Suprapubic skin (tissue), 4 donors: ENCODE measurements around the gene TFCP2L1. TPM values are rescaled to one million over a fixed set of nuclear protein-coding genes. Genes with fewer than 3 reads are reported as not detected.
"Not testable (repeated sequence)": the region's sequence is repeated elsewhere in the genome, so short reads cannot be mapped to it uniquely, and the experiment has no call there.

Experiments
- DNase-seq, 2 donors: peaks; one replicate each; pipeline ENCODE4 v3.0.0-alpha.2; 2019; ENCODE audit warnings: low spot score in 2 of 2
- H3K27ac ChIP-seq: fragments of 200-600 bp; sonication (generic); one replicate; pipeline ENCODE4 v1.5.1; 2019
- H3K27me3 ChIP-seq: fragments of 200-600 bp; sonication (generic); one replicate; pipeline ENCODE4 v1.5.1; 2019
- H3K36me3 ChIP-seq: fragments of 200-600 bp; sonication (generic); one replicate; pipeline ENCODE4 v1.5.1; 2019
- H3K4me1 ChIP-seq: fragments of 200-600 bp; sonication (generic); one replicate; pipeline ENCODE4 v1.5.1; 2019
- H3K4me3 ChIP-seq: fragments of 200-600 bp; sonication (generic); one replicate; pipeline ENCODE4 v1.5.1; 2019; ENCODE audit warnings: mild to moderate bottlenecking
- H3K9me3 ChIP-seq: fragments of 200-600 bp; sonication (generic); one replicate; pipeline ENCODE4 v1.5.1; 2019
- CTCF ChIP-seq, 2 donors: fragments of 200-600 bp in 1 of 2; fragments of 450-650 bp in 1 of 2; sonication (generic) in 1 of 2; IDR thresholded peaks; one replicate each; pipeline ENCODE4 v1.5.1; 2016 to 2019; ENCODE audit warnings: antibody characterized with exemption in 2 of 2, mild to moderate bottlenecking in 1 of 2, moderate library complexity in 1 of 2
- EP300 ChIP-seq: sonication (generic); formaldehyde crosslinking; IDR thresholded peaks from one replicate; pipeline ENCODE4 v1.6.1; 2017; ENCODE audit warnings: antibody characterized with exemption
- POLR2A ChIP-seq, 2 donors: fragments of 450-650 bp; IDR thresholded peaks; one replicate each; pipeline ENCODE4 v1.6.1; 2017; ENCODE audit warnings: antibody characterized with exemption in 2 of 2, mild to moderate bottlenecking in 2 of 2, moderate library complexity in 2 of 2
- POLR2AphosphoS5 ChIP-seq, 3 donors: sonication (generic); formaldehyde crosslinking; IDR thresholded peaks; one replicate each; pipeline ENCODE4 v1.6.1; 2017; ENCODE audit warnings: antibody characterized with exemption in 3 of 3
- WGBS: methylation state at CpG from one replicate; pipeline ENCODE4 v1.1.5; 2018; 5-methylcytosine and 5-hydroxymethylcytosine counted together
- total RNA-seq, 4 donors: library from RNA; depleted of rRNA; stranded (reverse); fragments of >200 nt; gene quantifications; one replicate each; pipeline ENCODE4 v1.1.0, GENCODE V29; 2016

TFCP2L1 gene
- total RNA-seq, 4 donors from 2014 or later, result 33.5 to 64.1 (median 52.7) TPM

- Histone ChIP-seq H3K36me3 (no peaks in the 10 kb centered on the region), H3K9me3 (no peaks in the 10 kb centered on the region), H3K4me3 (no peak overlapping the region), H3K27me3 (no peaks in the 10 kb centered on the region), H3K27ac (no peak overlapping the region), H3K4me1 (no peaks in the 10 kb centered on the region)
- DNase-seq, result no peak
- TF ChIP-seq POLR2AphosphoS5 (IDR thresholded peaks at IDR 0.05) (no peak), CTCF (IDR thresholded peaks at IDR 0.05) (no peak), EP300 (no peak), POLR2A (IDR thresholded peaks at IDR 0.05) (no peak)
- 96% methylated on average over 12 of the region's 12 CpGs for WGBS
These were observed 13.5 kb upstream of the TFCP2L1 start for GRCh38 chr2:121298476-121298875.

- DNase-seq, H3K4me3 ChIP-seq, H3K9me3 ChIP-seq, H3K27ac ChIP-seq, H3K36me3 ChIP-seq, H3K27me3 ChIP-seq, H3K4me1 ChIP-seq: not testable (repeated sequence)
- WGBS, result 86% methylated on average over 5 of the region's 5 CpGs
These were observed 12.9 kb upstream of the TFCP2L1 start for GRCh38 chr2:121297866-121298265.

- no peak overlapping the region for H3K27ac ChIP-seq
- WGBS, result 87% methylated on average over 5 of the region's 9 CpGs
- no peak for DNase-seq
- no peaks in the 10 kb centered on the region for H3K9me3 ChIP-seq
- no peak overlapping the region for H3K4me3 ChIP-seq
- peaks cover 4% of the 10 kb centered on the region for H3K4me1 ChIP-seq
- TF ChIP-seq CTCF (IDR thresholded peaks at IDR 0.05) (peak in 1 of 2 donors; percentile 58), POLR2A (IDR thresholded peaks at IDR 0.05) (no peak)
- H3K36me3 ChIP-seq, result no peaks in the 10 kb centered on the region
- H3K27me3 ChIP-seq, result no peaks in the 10 kb centered on the region
These were observed 12.3 kb upstream of the TFCP2L1 start for GRCh38 chr2:121297217-121297830.

- Histone ChIP-seq H3K27me3 (no peaks in the 10 kb centered on the region), H3K4me3 (no peak overlapping the region), H3K4me1 (peaks cover 4% of the 10 kb centered on the region), H3K27ac (no peak overlapping the region), H3K9me3 (no peaks in the 10 kb centered on the region), H3K36me3 (no peaks in the 10 kb centered on the region)
- TF ChIP-seq POLR2A (IDR thresholded peaks at IDR 0.05) (no peak), POLR2AphosphoS5 (IDR thresholded peaks at IDR 0.05) (no peak), EP300 (no peak), CTCF (IDR thresholded peaks at IDR 0.05) (no peak)
- 95% methylated on average over 4 of the region's 7 CpGs for WGBS
- no peak for DNase-seq
These were observed 11.1 kb upstream of the TFCP2L1 start for GRCh38 chr2:121295911-121296650.

- Histone ChIP-seq H3K36me3 (no peaks in the 10 kb centered on the region), H3K4me1 (peaks cover 4% of the 10 kb centered on the region), H3K27ac (no peak overlapping the region), H3K27me3 (no peaks in the 10 kb centered on the region), H3K4me3 (no peak overlapping the region), H3K9me3 (no peaks in the 10 kb centered on the region)
- TF ChIP-seq CTCF (IDR thresholded peaks at IDR 0.05) (no peak), EP300 (no peak), POLR2A (IDR thresholded peaks at IDR 0.05) (no peak), POLR2AphosphoS5 (IDR thresholded peaks at IDR 0.05) (no peak)
- DNase-seq, result no peak
- WGBS, result 76% methylated on average over 8 of the region's 9 CpGs
These were observed 10.2 kb upstream of the TFCP2L1 start for GRCh38 chr2:121294881-121295840.
